ENCODE measurements around the gene ADK.

DNA sequence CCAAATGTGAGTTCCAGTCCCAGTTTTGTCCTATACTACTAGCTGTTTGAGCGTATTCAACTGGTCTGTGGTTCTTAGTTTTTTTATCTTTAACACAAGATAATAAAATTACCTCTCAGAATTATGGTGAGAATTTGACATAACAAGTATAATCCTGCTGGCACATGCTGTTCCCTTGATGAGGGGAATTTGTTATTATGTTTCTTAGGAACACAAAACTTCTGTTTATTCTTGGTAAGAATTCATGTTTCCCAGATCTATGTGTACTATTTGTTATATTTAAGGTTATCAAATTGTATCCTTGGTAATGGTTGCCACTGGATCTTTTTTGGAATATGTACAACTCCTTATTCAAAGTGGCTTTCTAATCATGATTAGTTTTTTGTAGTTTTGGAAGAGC is 335.6 kb downstream of the ADK start:
- no peak for TF ChIP-seq EZH2 (IDR thresholded peaks at IDR 0.05; ENCODE audit: borderline replicate concordance)
- TF ChIP-seq CTCF (IDR thresholded peaks at IDR 0.05; ENCODE audit: poor library complexity), result no peak
- no peak for TF ChIP-seq EZH2phosphoT487 (IDR thresholded peaks at IDR 0.05; ENCODE audit: low read depth, severe bottlenecking, unreplicated experiment)
